GM18526 (cell line): ENCODE data around the gene TMEM229B.

Experiments
- POLR2A ChIP-seq: IDR thresholded peaks from 3 replicates; pipeline ENCODE4 v1.6.1; 2011; ENCODE audit not compliant: insufficient read length; ENCODE audit errors: extremely low read depth

The TMEM229B gene

GRCh38 chr14:67523764-67524633 lies 35.5 kb upstream of the TMEM229B start:
- no peak for TF ChIP-seq POLR2A

- TF ChIP-seq POLR2A = no peak
Observed at GRCh38 chr14:67522270-67522669, 33.7 kb upstream of the TMEM229B start.

- no peak for TF ChIP-seq POLR2A
Observed at GRCh38 chr14:67520482-67520881, 32.0 kb upstream of the TMEM229B start.

DNA sequence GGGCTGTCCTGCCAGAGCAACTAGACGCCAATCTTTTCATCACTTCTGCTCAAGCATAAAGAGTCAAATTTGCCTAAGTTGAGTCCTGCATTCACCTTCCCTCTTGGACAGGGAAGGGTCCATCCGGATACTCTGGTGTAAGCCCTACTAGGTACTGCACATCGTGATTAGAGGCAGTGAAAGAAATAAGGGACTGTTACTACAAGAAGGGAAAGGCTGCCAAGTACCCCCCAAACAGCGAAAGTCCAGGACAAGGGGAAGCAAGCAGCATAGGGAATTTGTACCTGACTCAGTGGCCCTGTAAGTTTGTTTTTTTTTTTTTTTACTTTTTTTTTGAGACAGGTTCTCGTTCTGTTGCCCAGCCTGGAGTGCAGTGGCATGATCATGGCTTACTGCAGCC lies 30.9 kb upstream of the TMEM229B start:
- TF ChIP-seq POLR2A = no peak

GRCh38 chr14:67517083-67517482 lies 28.6 kb upstream of the TMEM229B start:
- TF ChIP-seq POLR2A = no peak

GRCh38 chr14:67516676-67517075 lies 28.2 kb upstream of the TMEM229B start:
- TF ChIP-seq POLR2A = no peak

DNA sequence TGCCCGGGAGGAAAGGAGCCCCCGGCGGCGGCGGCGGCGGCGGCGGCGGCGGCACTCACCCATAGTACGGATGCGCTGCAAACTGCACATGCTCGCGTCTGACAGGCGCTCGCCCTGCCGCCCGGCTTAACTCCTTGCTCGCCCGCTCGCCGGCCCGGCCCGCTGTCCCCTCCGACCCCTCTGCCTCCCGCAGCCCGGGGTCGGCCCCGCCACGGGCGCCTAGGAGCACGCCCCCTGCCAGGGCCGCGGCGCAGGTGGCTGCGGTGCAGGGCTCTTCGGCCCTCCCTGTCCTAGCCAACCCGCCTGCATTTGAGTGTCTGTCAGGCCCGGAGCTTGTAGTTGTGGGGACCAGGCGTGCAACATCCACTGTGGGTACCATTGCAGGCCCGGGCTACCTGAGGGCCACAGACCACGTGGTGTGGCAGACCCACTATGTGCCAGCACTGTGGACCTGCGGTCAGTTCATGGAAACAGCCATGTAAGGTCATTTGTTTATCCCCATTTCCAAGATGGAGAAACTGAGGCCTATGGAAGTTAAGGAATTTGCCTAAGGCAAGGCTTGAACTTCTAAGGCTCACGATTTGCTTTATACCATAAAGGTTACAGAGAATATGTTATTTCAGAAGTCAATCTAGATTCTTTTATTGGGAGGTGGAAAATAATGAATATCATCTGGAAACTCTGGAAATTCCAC lies 27.0 kb upstream of the TMEM229B start:
- no peak for TF ChIP-seq POLR2A

DNA sequence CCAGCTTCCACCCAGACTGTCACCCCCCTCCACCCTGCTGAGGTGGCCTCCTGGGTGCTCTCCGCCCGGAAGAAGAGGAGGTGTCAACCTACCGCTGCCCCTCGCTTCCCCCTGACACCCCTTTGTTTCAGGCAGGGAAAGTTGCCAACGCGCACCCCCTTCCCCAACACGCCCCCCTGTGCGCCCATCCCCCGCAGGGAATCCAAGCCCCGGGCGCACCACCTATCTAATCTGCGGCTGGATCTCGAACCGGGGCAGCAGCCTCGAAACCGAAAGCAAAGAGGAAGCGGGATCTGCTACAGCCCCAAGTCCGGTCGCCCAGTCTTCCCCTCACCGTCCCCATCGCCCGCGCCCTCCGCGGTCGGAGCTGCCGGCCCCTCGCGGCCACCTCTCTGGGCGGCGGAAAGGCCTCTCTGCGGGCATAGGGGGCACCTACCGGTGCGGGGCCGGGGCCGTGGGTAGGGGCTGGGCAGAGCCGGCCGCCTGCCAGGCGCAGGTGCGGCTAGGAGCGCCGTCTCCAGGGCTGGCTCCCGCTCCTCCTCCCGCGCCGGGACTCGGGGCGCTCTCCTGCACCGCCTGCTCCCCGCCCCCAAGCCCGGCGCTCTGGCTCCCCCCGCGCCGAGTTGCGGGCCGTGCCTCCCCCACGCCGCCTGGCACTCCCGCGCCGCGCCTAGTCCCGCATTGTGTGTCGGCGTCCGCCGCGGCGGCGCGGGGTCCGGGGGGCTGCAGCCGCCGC lies 26.3 kb upstream of the TMEM229B start:
- no peak for TF ChIP-seq POLR2A

GRCh38 chr14:67514203-67514607 lies 25.7 kb upstream of the TMEM229B start:
- TF ChIP-seq POLR2A = no peak

DNA sequence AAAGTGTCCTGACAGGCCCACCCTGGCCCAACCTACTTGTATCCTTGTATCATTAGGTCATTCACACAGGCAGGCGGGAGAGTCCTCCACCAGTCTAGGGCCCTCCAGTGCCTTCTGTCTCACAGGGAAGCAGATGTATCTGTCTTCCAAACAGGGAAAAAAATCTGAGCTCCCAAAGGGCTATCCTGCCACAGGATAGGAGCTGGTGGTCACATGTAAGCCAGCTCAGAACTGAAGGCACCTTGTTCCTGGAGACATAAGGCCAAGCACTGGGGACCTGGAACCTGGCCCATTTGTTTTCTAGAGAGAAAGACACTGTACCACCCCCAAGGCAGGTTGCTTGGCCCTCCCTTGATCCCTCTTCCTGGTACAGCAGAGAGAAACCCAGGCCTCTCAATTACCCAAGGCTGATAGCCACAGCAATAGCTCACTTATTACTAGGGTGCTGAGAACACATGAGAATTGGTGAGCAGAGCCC lies 25.1 kb upstream of the TMEM229B start:
- TF ChIP-seq POLR2A = no peak

- no peak for TF ChIP-seq POLR2A
Observed at GRCh38 chr14:67512463-67513310, 24.2 kb upstream of the TMEM229B start.

DNA sequence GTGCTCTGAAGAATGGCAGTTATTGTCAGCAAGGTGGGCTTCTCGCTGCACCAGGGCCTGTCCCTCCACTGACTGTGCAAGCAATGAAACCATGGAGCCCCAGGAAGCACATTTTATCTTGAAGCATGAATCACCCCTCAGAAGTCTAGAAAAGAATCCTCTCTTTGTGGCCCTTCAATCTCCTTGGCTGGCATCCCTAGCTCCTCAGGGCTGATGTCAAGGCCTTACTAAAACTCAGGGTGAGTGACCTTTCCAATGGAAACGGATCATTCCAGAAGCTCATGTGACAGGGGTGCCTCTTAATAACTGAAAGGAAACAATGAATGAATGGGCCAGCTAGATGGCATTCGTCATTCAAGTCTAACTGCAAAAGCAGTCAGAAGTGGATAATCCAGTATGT lies 22.3 kb upstream of the TMEM229B start:
- no peak for TF ChIP-seq POLR2A

DNA sequence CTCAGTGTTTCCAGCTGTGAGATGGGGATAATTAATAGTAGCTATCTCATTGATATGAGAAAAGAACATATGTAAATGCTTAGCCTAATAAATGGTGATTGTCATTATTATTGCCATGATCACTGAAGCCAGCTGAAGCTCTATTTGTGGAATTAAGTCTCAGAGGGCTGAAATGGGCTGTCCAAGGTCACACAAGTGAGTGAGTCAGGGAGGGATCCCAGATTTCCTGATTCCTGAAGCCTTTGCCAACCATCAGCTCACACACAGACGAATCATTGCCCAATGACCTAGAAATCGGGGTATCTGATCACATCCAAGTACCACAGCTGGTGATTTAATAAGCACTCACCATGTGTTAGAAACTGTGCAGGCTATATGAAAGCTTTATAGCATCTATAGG lies 21.6 kb upstream of the TMEM229B start:
- TF ChIP-seq POLR2A = no peak

- no peak for TF ChIP-seq POLR2A
Observed at GRCh38 chr14:67508956-67509355, 20.4 kb upstream of the TMEM229B start.

DNA sequence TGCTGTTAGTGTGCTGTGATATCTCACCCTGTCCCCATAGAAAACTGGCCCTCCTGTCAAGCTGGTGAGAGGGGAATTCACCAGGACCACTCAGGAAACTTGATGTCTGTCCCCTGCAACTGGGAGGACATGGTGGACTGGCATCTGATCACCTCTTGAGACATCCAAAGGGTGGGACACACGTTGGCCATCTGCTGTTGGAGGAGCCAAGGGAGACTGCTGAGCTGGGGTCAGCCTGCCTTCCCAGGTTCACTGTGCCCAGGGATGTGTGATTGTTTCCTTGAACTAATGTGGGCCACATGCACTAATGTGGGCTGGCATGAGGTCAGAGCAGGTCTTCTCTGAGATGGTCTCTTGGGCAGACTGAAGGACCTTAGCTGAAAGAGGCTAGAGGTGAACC lies 16.7 kb upstream of the TMEM229B start:
- TF ChIP-seq POLR2A = no peak
